SK-N-SH (cell line): Measurements from ENCODE around the gene HLA-DOB. TPM values are rescaled to one million over a fixed set of nuclear protein-coding genes. Genes with fewer than 3 reads are reported as not detected.

Experiments
- CTCF ChIA-PET: fragments of 300-600, 350-600 bp; formaldehyde crosslinking; extraction: SDS; loops from one replicate; lab custom pipeline; 2021; lab: Yijun Ruan, JAX
- POLR2A ChIA-PET: fragments of 350-600 bp; sonication (Branson Sonifier 250); formaldehyde crosslinking; extraction: SDS; loops from one replicate; lab custom pipeline; 2020; ENCODE audit warnings: antibody characterized with exemption, inconsistent platforms; lab: Yijun Ruan, JAX
- DNase-seq: peaks from one replicate; pipeline ENCODE4 v3.0.0; 2012
- H2AFZ ChIP-seq: fragments of 200-600 bp; sonication (generic); 2 replicates; pipeline ENCODE4 v1.8.1; 2016; ENCODE audit warnings: antibody characterized with exemption, mild to moderate bottlenecking, low read depth
- H3F3A ChIP-seq: fragments of 200-600 bp; sonication (generic); replicated peaks from 2 replicates; pipeline ENCODE3; 2016; ENCODE audit warnings: antibody characterized with exemption, mild to moderate bottlenecking; ENCODE audit not compliant: insufficient read depth
- H3K27ac ChIP-seq, 2 experiments: fragments of 200-500 bp in 1 of 2; fragments of 200-600 bp in 1 of 2; sonication (Bioruptor generic) in 1 of 2; sonication (generic), shearing (Covaris generic) in 1 of 2; 2 replicates each; pipeline versions ENCODE4 v1.5.1 to v1.6.1; 2014 to 2016; ENCODE audit warnings: low read depth in 2 of 2, inconsistent platforms in 1 of 2, low read length in 1 of 2, mild to moderate bottlenecking in 1 of 2, mixed read lengths in 1 of 2
- H3K27me3 ChIP-seq: fragments of 200-600 bp; sonication (generic), shearing (Covaris generic); 2 replicates; pipeline ENCODE4 v1.6.1; 2016; ENCODE audit warnings: mixed run types; ENCODE audit not compliant: insufficient read depth
- H3K36me3 ChIP-seq, 2 experiments: fragments of 200-500 bp in 1 of 2; fragments of 200-600 bp in 1 of 2; sonication (Bioruptor generic) in 1 of 2; sonication (generic) in 1 of 2; replicated peaks in 1 of 2; 2 replicates each; pipeline versions ENCODE3 to v1.5.1; 2014 to 2016; ENCODE audit warnings: low read length in 1 of 2, mild to moderate bottlenecking in 1 of 2; ENCODE audit not compliant: insufficient read depth in 2 of 2, control insufficient read depth in 1 of 2
- H3K4me1 ChIP-seq, 2 experiments: fragments of 200-500 bp in 1 of 2; fragments of 200-600 bp in 1 of 2; sonication (Bioruptor generic) in 1 of 2; sonication (generic), shearing (Covaris generic) in 1 of 2; 2 replicates each; pipeline versions ENCODE4 v1.5.1 to v1.6.1; 2014 to 2016; ENCODE audit warnings: low read depth in 1 of 2, low read length in 1 of 2, mixed run types in 1 of 2; ENCODE audit not compliant: insufficient read depth in 2 of 2, control insufficient read depth in 1 of 2
- H3K4me2 ChIP-seq: fragments of 200-600 bp; sonication (generic), shearing (Covaris generic); 2 replicates; pipeline ENCODE4 v1.6.1; 2017; ENCODE audit warnings: mixed run types
- H3K4me3 ChIP-seq, 2 experiments: fragments of 200-500 bp in 1 of 2; fragments of 200-600 bp in 1 of 2; sonication (Bioruptor generic) in 1 of 2; sonication (generic), shearing (Covaris generic) in 1 of 2; 2 replicates each; pipeline versions ENCODE4 v1.5.1 to v1.8.1; 2014 to 2016; ENCODE audit warnings: low read depth in 2 of 2, inconsistent platforms in 1 of 2, low read length in 1 of 2, mild to moderate bottlenecking in 1 of 2, mixed read lengths in 1 of 2, moderate library complexity in 1 of 2
- H3K79me2 ChIP-seq: fragments of 200-600 bp; sonication (generic); 2 replicates; pipeline ENCODE4 v1.8.1; 2017; ENCODE audit warnings: mild to moderate bottlenecking; ENCODE audit not compliant: insufficient read depth
- H3K9ac ChIP-seq: fragments of 200-600 bp; sonication (generic); 2 replicates; pipeline ENCODE4 v1.6.1; 2017; ENCODE audit warnings: mixed run types
- H3K9me2 ChIP-seq: fragments of 200-600 bp; sonication (generic); 2 replicates; pipeline ENCODE4 v1.6.1; 2017; ENCODE audit warnings: mixed run types
- H3K9me3 ChIP-seq: fragments of 200-600 bp; sonication (generic); 2 replicates; pipeline ENCODE4 v1.6.1; 2017; ENCODE audit warnings: mixed run types, mild to moderate bottlenecking, moderate library complexity
- H4K20me1 ChIP-seq: fragments of 200-600 bp; sonication (generic); 2 replicates; pipeline ENCODE4 v1.6.1; 2017; ENCODE audit warnings: mild to moderate bottlenecking, mixed run types; ENCODE audit not compliant: insufficient read depth
- CTCF ChIP-seq: fragments of 200-600 bp; sonication (generic); IDR thresholded peaks from 2 replicates; pipeline ENCODE4 v1.6.1; 2017; ENCODE audit warnings: antibody characterized with exemption, mild to moderate bottlenecking, moderate library complexity
- ELF1 ChIP-seq: IDR thresholded peaks from 2 replicates; pipeline ENCODE4 v1.4.0; 2012
- FOXM1 ChIP-seq: IDR thresholded peaks from 2 replicates; pipeline ENCODE4 v1.4.0; 2012; ENCODE audit warnings: low read depth, mild to moderate bottlenecking
- GABPA ChIP-seq: IDR thresholded peaks from 2 replicates; pipeline ENCODE4 v1.4.0; 2012; ENCODE audit warnings: low read depth, mild to moderate bottlenecking
- IRF3 ChIP-seq: fragments of 150-350 bp; IDR thresholded peaks from 2 replicates; pipeline ENCODE4 v1.6.1; 2016; ENCODE audit warnings: mild to moderate bottlenecking, low read depth, low read length
- MXI1 ChIP-seq: IDR thresholded peaks from 2 replicates; pipeline ENCODE4 v1.6.1; 2012; ENCODE audit warnings: mild to moderate bottlenecking, low read depth, low read length, improper control_type of control experiment
- NFIC ChIP-seq: IDR thresholded peaks from 2 replicates; pipeline ENCODE4 v1.4.0; 2012; ENCODE audit warnings: borderline replicate concordance
- POLR2AphosphoS5 ChIP-seq: IDR thresholded peaks from 2 replicates; pipeline ENCODE4 v1.6.1; 2012; ENCODE audit warnings: low read depth, low read length
- SIN3A ChIP-seq: IDR thresholded peaks from 2 replicates; pipeline ENCODE4 v1.6.1; 2012; ENCODE audit warnings: low read depth, mild to moderate bottlenecking, low read length, moderate library complexity, borderline replicate concordance
- SMC3 ChIP-seq: IDR thresholded peaks from 2 replicates; pipeline ENCODE4 v1.6.1; 2012; ENCODE audit warnings: low read depth, low read length, improper control_type of control experiment
- USF2 ChIP-seq: fragments of 150-350 bp; IDR thresholded peaks from 2 replicates; pipeline ENCODE4 v1.6.1; 2017; ENCODE audit warnings: antibody characterized with exemption, low read length, low read depth, borderline replicate concordance
- ZBTB33 ChIP-seq: IDR thresholded peaks from 2 replicates; pipeline ENCODE4 v1.4.0; 2012; ENCODE audit warnings: low read depth, borderline replicate concordance
- WGBS: methylation state at CpG from one replicate; pipeline ENCODE4 v1.1.6; 2017; ENCODE audit warnings: low lambda C conversion rate; 5-methylcytosine and 5-hydroxymethylcytosine counted together
- polyA plus RNA-seq, 3 experiments: library from polyadenylated mRNA; depleted of rRNA; stranded (reverse); fragments of >200 nt; gene quantifications; 2 replicates each; pipeline ENCODE4 v1.2.3, GENCODE V29; 2012

The HLA-DOB gene
- polyA plus RNA-seq, 1 of the 3 experiments (the other 2 are of a cell fraction), result not detected

GRCh38 chr6:32842690-32843089 is 25.9 kb upstream of the HLA-DOB start:
- Histone ChIP-seq H3K4me3 (no peak overlapping the region), H3K79me2 (no peaks in the 10 kb centered on the region), H3K4me2 (no peak overlapping the region), H2AFZ (no peak overlapping the region), H3K4me1 (peaks cover 0 to 16% of the 10 kb centered on the region in 2 experiments; a peak in 1 of 4 replicates), H3K9ac (no peak overlapping the region)
- WGBS, result 93% methylated on average over 7 of the region's 8 CpGs
- CTCF ChIA-PET, result interaction anchor here (0.8 to 6.3 kb wide), 3 partner anchors 10 to 23 kb away, joined by 3 to 223 read pairs (median 29); partner anchors contain the start of genes PSMB9 and TAP1
- TF ChIP-seq SMC3 (no peak), CTCF (no peak), NFIC (no peak), MXI1 (no peak), IRF3 (no peak), SIN3A (no peak), USF2 (no peak), ZBTB33 (no peak), POLR2AphosphoS5 (no peak), ELF1 (no peak), GABPA (no peak), FOXM1 (no peak)
- TF ChIP-seq, all 33 proteins: peak for 0
- DNase-seq, result no peak
- Histone ChIP-seq H3F3A (peaks cover 8% of the 10 kb centered on the region), H3K36me3 (peaks cover 5 to 25% of the 10 kb centered on the region in 2 experiments), H3K27ac (no peak overlapping the region), H3K9me2 (no peaks in the 10 kb centered on the region), H3K27me3 (no peaks in the 10 kb centered on the region), H3K9me3 (no peaks in the 10 kb centered on the region), H4K20me1 (no peaks in the 10 kb centered on the region)
- POLR2A ChIA-PET, result no interaction called here
